ENCODE measurements around the gene MYH14. TPM values are rescaled to one million over a fixed set of nuclear protein-coding genes. Genes with fewer than 3 reads are reported as not detected.

MYH14 gene
- total and polyA plus RNA-seq, 4 experiments from 2014 or later, result not detected

- H3K9me3 Mint-ChIP-seq, result peaks cover 0 to 3% (median under 1%) of the 10 kb centered on the region in 8 donors
- H3K4me3 ChIP-seq (ENCODE audit: low read length in 2 of 2), result no peak overlapping the region
- no peak overlapping the region for H3K27ac ChIP-seq (ENCODE audit: low read depth, low read length)
- no peaks in the 10 kb centered on the region for H3K27me3 ChIP-seq (ENCODE audit: insufficient read depth, low read length)
- H3K36me3 Mint-ChIP-seq, result peaks cover 0 to 6% of the 10 kb centered on the region in 2 donors
- H3K27me3 Mint-ChIP-seq, result peaks cover 15 to 19% of the 10 kb centered on the region in 2 donors
- H3K4me3 Mint-ChIP-seq, result no peak overlapping the region
- H3K36me3 ChIP-seq (ENCODE audit: insufficient read depth, low read length), result no peaks in the 10 kb centered on the region
- ChIA-PET POLR2A (ENCODE audit: partially characterized antibody) (no interaction called here), CTCF (ENCODE audit: partially characterized antibody) (interaction anchor here (0.7 kb wide), 1 partner anchor 36 kb away, joined by 3 read pairs; no protein-coding TSS in a partner anchor)
- H3K27ac Mint-ChIP-seq, result no peak overlapping the region
- no peaks in the 10 kb centered on the region for H3K9me3 ChIP-seq (ENCODE audit: control insufficient read depth in 1 of 2, low read length in 2 of 2)
- H3K4me1 Mint-ChIP-seq, result no peaks in the 10 kb centered on the region
- intact Hi-C loops (cut with micrococcal nuclease), result no loop called here
- DNase-seq, result no peak
- H3K4me1 ChIP-seq (ENCODE audit: insufficient read depth, low read length), result no peaks in the 10 kb centered on the region
Observed at GRCh38 chr19:50171752-50172151, 31.7 kb upstream of the MYH14 start.

- no peaks in the 10 kb centered on the region for H3K4me1 ChIP-seq (ENCODE audit: insufficient read depth, low read length)
- DNase-seq, result no peak
- no peaks in the 10 kb centered on the region for H3K9me3 ChIP-seq (ENCODE audit: control insufficient read depth in 1 of 2, low read length in 2 of 2)
- intact Hi-C loops (cut with micrococcal nuclease), result no loop called here
- H3K36me3 ChIP-seq (ENCODE audit: insufficient read depth, low read length), result no peaks in the 10 kb centered on the region
- CTCF ChIA-PET (ENCODE audit: partially characterized antibody), result interaction anchor here (0.7 kb wide), 1 partner anchor 37 kb away, joined by 3 read pairs; no protein-coding TSS in a partner anchor
- no peak overlapping the region for H3K4me3 ChIP-seq (ENCODE audit: low read length in 2 of 2)
- peaks cover 0 to 3% (median 2%) of the 10 kb centered on the region in 8 donors for H3K9me3 Mint-ChIP-seq
- H3K4me1 Mint-ChIP-seq, result no peaks in the 10 kb centered on the region
- no peak overlapping the region for H3K27ac Mint-ChIP-seq
- no peak overlapping the region for H3K4me3 Mint-ChIP-seq
- H3K27ac ChIP-seq (ENCODE audit: low read depth, low read length), result no peak overlapping the region
- peaks cover 0 to 6% of the 10 kb centered on the region in 2 donors for H3K36me3 Mint-ChIP-seq
- POLR2A ChIA-PET (ENCODE audit: partially characterized antibody), result no interaction called here
- peaks cover 12 to 14% of the 10 kb centered on the region in 2 donors for H3K27me3 Mint-ChIP-seq
- no peaks in the 10 kb centered on the region for H3K27me3 ChIP-seq (ENCODE audit: insufficient read depth, low read length)
Observed at GRCh38 chr19:50172726-50173125, 30.7 kb upstream of the MYH14 start.

- H3K4me3 ChIP-seq (ENCODE audit: low read length in 2 of 2), result no peak overlapping the region
- intact Hi-C loops (cut with micrococcal nuclease), result no loop called here
- no peak for DNase-seq
- no peaks in the 10 kb centered on the region for H3K4me1 Mint-ChIP-seq
- H3K27ac Mint-ChIP-seq, result no peak overlapping the region
- no peak overlapping the region for H3K4me3 Mint-ChIP-seq
- H3K9me3 Mint-ChIP-seq, result peaks cover 0 to 3% (median 2%) of the 10 kb centered on the region in 8 donors
- ChIA-PET POLR2A (ENCODE audit: partially characterized antibody) (no interaction called here), CTCF (ENCODE audit: partially characterized antibody) (no interaction called here)
- H3K27me3 ChIP-seq (ENCODE audit: insufficient read depth, low read length), result no peaks in the 10 kb centered on the region
- H3K27me3 Mint-ChIP-seq, result peaks cover 12 to 16% of the 10 kb centered on the region in 2 donors
- peaks cover 0 to 6% of the 10 kb centered on the region in 2 donors for H3K36me3 Mint-ChIP-seq
- H3K9me3 ChIP-seq (ENCODE audit: control insufficient read depth in 1 of 2, low read length in 2 of 2), result no peaks in the 10 kb centered on the region
- no peaks in the 10 kb centered on the region for H3K4me1 ChIP-seq (ENCODE audit: insufficient read depth, low read length)
- no peak overlapping the region for H3K27ac ChIP-seq (ENCODE audit: low read depth, low read length)
- H3K36me3 ChIP-seq (ENCODE audit: insufficient read depth, low read length), result no peaks in the 10 kb centered on the region
Observed at GRCh38 chr19:50173127-50173526, 30.3 kb upstream of the MYH14 start.

GRCh38 chr19:50174100-50174793, 29.2 kb upstream of the MYH14 start:
- Histone ChIP-seq H3K27me3 (ENCODE audit: insufficient read depth, low read length) (no peaks in the 10 kb centered on the region), H3K4me1 (ENCODE audit: insufficient read depth, low read length) (no peaks in the 10 kb centered on the region), H3K36me3 (ENCODE audit: insufficient read depth, low read length) (no peaks in the 10 kb centered on the region), H3K9me3 (ENCODE audit: control insufficient read depth in 1 of 2, low read length in 2 of 2) (no peaks in the 10 kb centered on the region), H3K4me3 (ENCODE audit: low read length in 2 of 2) (no peak overlapping the region), H3K27ac (ENCODE audit: low read depth, low read length) (no peak overlapping the region)
- ChIA-PET POLR2A (ENCODE audit: partially characterized antibody) (no interaction called here), CTCF (ENCODE audit: partially characterized antibody) (interaction anchor here (0.6 kb wide), 1 partner anchor 171 kb away, joined by 3 read pairs; no protein-coding TSS in a partner anchor)
- no peak for DNase-seq
- peaks cover 0 to 7% (median 2%) of the 10 kb centered on the region in 8 donors for H3K9me3 Mint-ChIP-seq
- H3K4me1 Mint-ChIP-seq, result no peaks in the 10 kb centered on the region
- intact Hi-C loops (cut with micrococcal nuclease), result no loop called here
- H3K27me3 Mint-ChIP-seq, result peaks cover 9 to 19% of the 10 kb centered on the region in 2 donors
- peaks cover 0 to 4% of the 10 kb centered on the region in 2 donors for H3K36me3 Mint-ChIP-seq
- H3K4me3 Mint-ChIP-seq, result peak overlapping the region in 1 of 8 donors; percentile 26
- H3K27ac Mint-ChIP-seq, result no peak overlapping the region

- H3K9me3 ChIP-seq (ENCODE audit: control insufficient read depth in 1 of 2, low read length in 2 of 2), result no peaks in the 10 kb centered on the region
- H3K4me3 ChIP-seq (ENCODE audit: low read length in 2 of 2), result no peak overlapping the region
- no peak for DNase-seq
- ChIA-PET POLR2A (ENCODE audit: partially characterized antibody) (no interaction called here), CTCF (ENCODE audit: partially characterized antibody) (no interaction called here)
- no peaks in the 10 kb centered on the region for H3K36me3 ChIP-seq (ENCODE audit: insufficient read depth, low read length)
- Mint-ChIP-seq H3K9me3 (peaks cover 0 to 12% (median 4%) of the 10 kb centered on the region in 8 donors), H3K4me3 (no peak overlapping the region), H3K4me1 (no peaks in the 10 kb centered on the region), H3K27ac (no peak overlapping the region), H3K27me3 (peaks cover 6 to 23% of the 10 kb centered on the region in 2 donors), H3K36me3 (no peaks in the 10 kb centered on the region)
- intact Hi-C loops (cut with micrococcal nuclease), result no loop called here
- no peaks in the 10 kb centered on the region for H3K27me3 ChIP-seq (ENCODE audit: insufficient read depth, low read length)
- no peak overlapping the region for H3K27ac ChIP-seq (ENCODE audit: low read depth, low read length)
- H3K4me1 ChIP-seq (ENCODE audit: insufficient read depth, low read length), result no peaks in the 10 kb centered on the region
Observed at GRCh38 chr19:50175924-50176323, 27.5 kb upstream of the MYH14 start.

GRCh38 chr19:50176775-50177174, 26.6 kb upstream of the MYH14 start:
- DNase-seq, result no peak
- ChIA-PET CTCF (ENCODE audit: partially characterized antibody) (no interaction called here), POLR2A (ENCODE audit: partially characterized antibody) (no interaction called here)
- Mint-ChIP-seq H3K36me3 (no peaks in the 10 kb centered on the region), H3K27me3 (peaks cover 6 to 27% of the 10 kb centered on the region in 2 donors), H3K4me1 (no peaks in the 10 kb centered on the region), H3K9me3 (peaks cover 0 to 12% (median 4%) of the 10 kb centered on the region in 8 donors), H3K4me3 (no peak overlapping the region), H3K27ac (no peak overlapping the region)
- Histone ChIP-seq H3K36me3 (ENCODE audit: insufficient read depth, low read length) (no peaks in the 10 kb centered on the region), H3K4me1 (ENCODE audit: insufficient read depth, low read length) (no peaks in the 10 kb centered on the region), H3K27ac (ENCODE audit: low read depth, low read length) (no peak overlapping the region), H3K4me3 (ENCODE audit: low read length in 2 of 2) (no peak overlapping the region), H3K9me3 (ENCODE audit: control insufficient read depth in 1 of 2, low read length in 2 of 2) (no peaks in the 10 kb centered on the region), H3K27me3 (ENCODE audit: insufficient read depth, low read length) (no peaks in the 10 kb centered on the region)
- intact Hi-C loops (cut with micrococcal nuclease), result no loop called here

- Histone ChIP-seq H3K27me3 (ENCODE audit: insufficient read depth, low read length) (no peaks in the 10 kb centered on the region), H3K36me3 (ENCODE audit: insufficient read depth, low read length) (no peaks in the 10 kb centered on the region), H3K4me1 (ENCODE audit: insufficient read depth, low read length) (no peaks in the 10 kb centered on the region), H3K4me3 (ENCODE audit: low read length in 2 of 2) (no peak overlapping the region), H3K9me3 (ENCODE audit: control insufficient read depth in 1 of 2, low read length in 2 of 2) (no peaks in the 10 kb centered on the region), H3K27ac (ENCODE audit: low read depth, low read length) (no peak overlapping the region)
- no peak for DNase-seq
- Mint-ChIP-seq H3K4me3 (no peak overlapping the region), H3K27me3 (peaks cover 3 to 25% of the 10 kb centered on the region in 2 donors), H3K27ac (no peak overlapping the region), H3K4me1 (no peaks in the 10 kb centered on the region), H3K36me3 (no peaks in the 10 kb centered on the region), H3K9me3 (peaks cover 0 to 12% (median 4%) of the 10 kb centered on the region in 8 donors)
- ChIA-PET POLR2A (ENCODE audit: partially characterized antibody) (no interaction called here), CTCF (ENCODE audit: partially characterized antibody) (no interaction called here)
- intact Hi-C loops (cut with micrococcal nuclease), result no loop called here
Observed at GRCh38 chr19:50178320-50178719, 25.1 kb upstream of the MYH14 start.
